Activated CD4-positive, CD25-positive, alpha-beta regulatory T cell treated with anti-CD3 and anti-CD28 coated beads, Interleukin-2, amount 50 U/mL, for 24 hours (primary cell): ENCODE data around the gene ENTPD8.
"Not testable (repeated sequence)": the region's sequence is repeated elsewhere in the genome, so short reads cannot be mapped to it uniquely, and the experiment has no call there.

Source experiments
- ATAC-seq, 2 donors: fragments of 150-1000 bp; cut with Tn5 transposase; one replicate each; pipeline ENCODE4 v1.10.0; 2021; ENCODE audit warnings: mild to moderate bottlenecking in 1 of 2, moderate library complexity in 1 of 2

ENTPD8 gene

DNA sequence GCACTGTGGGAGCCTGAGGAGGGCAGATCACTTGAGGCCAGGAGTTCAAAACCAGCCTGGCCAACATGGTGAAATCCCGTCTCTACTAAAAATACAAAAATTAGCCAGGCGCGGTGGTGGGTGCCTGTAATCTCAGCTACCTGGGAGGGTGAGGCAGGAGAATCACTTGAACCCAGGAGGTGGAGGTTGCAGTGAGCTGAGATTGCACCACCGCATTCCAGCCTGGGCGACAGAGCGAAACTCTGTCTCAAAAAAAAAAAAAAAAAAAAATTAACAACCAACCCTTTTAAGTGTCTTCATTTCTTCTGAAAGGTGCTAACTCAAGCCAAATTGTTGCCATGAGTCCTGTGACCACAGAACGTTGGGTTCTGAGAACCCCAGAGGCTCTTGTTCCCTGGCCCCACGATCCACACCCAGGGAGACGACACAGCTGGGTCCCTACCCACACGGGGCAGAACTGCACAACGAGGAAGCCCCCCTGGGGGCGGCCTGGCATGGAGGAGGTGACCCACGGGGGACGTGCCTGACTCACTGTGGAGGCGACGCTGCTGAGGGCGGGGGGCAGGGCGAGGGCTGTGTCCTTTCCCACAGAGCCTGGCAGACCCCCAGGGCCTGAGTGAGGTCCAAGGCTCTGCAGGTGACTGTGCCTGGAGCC lies 30.8 kb downstream of the ENTPD8 start:
- ATAC-seq: not testable (repeated sequence)

DNA sequence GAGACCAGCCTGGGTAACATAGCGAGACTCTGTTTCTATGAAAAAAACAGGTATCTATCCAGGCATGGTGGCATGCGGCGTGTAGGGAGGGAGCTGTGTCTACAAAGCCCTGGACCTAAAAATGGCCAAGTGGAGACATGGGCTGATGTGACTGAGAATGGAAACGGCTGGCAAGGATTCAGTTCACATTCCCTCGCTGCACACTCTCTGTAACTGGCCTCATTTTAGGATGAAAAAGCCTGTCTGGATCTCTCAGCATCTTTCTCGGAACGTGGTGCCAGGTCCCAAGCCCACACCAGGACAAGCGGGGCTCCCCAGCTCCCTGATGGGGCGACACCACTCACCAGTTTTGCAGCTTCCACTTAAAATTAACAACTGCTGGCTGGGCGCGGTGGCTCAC lies 31.6 kb downstream of the ENTPD8 start:
- no peak for ATAC-seq

- ATAC-seq: no peak
These were observed 32.3 kb downstream of the ENTPD8 start for GRCh38 chr9:137408651-137409405.

- no peak for ATAC-seq
These were observed 33.4 kb downstream of the ENTPD8 start for GRCh38 chr9:137407590-137408300.

DNA sequence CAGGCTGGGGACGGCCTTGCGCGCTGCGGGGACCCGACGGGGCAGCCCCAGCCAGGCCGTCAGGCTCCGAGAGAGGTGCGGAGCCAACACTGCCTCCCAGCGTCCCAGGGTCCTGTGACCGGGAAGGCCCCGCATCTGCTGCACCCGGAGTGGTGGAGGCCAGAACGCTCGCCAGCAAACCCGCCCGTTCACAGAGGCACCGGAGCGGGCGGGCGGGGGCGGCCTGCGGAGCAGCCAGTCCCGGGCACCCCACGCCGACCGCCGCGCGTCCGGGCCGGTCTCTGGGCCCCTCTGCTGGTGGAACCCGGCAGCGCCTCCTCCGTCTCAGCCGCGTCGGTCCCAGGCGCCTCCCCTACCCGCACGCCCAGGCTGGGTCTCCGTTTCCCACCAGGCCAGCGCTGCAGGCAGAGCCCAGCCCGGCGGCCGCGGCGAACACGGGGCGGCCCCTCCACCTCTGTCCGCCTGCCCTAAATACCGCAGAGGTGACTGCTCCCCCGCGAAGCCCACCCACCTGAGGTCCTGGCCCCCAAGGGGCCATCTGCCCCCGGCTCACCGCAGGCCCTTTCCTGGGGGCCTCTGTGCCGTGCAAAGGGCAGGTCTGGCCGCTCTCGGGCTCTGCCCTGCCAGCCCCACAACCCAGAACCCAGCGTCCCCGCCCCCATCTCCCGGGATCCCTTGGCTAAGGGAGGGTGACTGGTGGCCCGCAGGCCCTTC lies 34.1 kb downstream of the ENTPD8 start:
- ATAC-seq: peak; percentile 88 to 95

DNA sequence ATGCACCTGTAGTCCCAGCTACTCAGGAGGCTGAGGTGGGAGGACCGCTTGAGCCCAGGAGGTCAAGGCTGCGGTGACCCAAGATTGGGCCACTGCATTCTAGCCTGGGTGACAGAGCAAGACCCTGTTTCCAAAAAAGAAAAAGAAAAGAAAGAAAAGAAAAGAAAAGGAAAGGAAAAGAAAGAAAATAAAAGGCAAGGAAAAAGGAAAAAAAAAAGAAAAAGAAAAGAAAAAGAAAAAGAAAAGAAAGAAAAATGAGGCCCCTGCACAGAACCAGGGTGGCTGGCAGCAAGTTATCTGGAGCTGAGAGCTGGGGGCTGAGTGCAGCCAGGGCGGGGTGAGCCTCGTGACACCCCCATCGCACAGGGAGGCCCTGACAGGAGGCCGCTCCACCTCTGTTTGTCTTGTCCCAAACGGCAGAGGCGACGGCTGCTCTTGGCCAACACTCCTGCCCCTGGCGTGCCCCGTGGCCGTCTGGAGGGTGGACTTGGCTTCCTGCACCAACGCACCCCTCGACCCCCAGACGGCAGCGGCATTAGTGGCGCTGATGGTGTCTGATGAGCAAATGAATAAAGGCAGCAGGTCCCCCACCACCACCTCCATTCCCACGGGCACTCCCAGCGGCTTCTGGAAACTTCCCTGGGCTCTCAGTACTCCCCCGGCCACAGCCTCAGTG lies 34.9 kb downstream of the ENTPD8 start:
- ATAC-seq: no peak

DNA sequence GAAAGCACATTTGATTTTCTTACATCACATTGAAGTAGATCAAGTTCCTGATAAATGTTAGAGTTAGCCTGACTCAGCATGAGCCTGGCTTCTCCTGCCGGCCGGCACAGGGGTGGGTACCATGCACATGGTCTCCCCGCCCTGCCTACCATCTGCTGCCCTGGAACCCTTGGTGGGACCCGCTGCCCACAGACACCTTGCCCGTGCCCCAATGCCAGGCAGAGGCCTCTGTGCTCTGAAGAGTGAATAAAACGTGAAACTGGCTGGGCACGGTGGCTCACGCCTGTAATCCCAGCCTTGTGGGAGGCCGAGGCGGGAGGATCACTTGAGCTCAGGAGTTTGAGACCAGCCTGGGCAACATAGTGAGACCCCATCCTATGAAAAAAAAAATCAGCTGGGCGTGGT lies 35.5 kb downstream of the ENTPD8 start:
- ATAC-seq: no peak

- no peak for ATAC-seq
These were observed 36.1 kb downstream of the ENTPD8 start for GRCh38 chr9:137404961-137405567.

GRCh38 chr9:137403269-137403668 lies 37.9 kb downstream of the ENTPD8 start:
- ATAC-seq: no peak

DNA sequence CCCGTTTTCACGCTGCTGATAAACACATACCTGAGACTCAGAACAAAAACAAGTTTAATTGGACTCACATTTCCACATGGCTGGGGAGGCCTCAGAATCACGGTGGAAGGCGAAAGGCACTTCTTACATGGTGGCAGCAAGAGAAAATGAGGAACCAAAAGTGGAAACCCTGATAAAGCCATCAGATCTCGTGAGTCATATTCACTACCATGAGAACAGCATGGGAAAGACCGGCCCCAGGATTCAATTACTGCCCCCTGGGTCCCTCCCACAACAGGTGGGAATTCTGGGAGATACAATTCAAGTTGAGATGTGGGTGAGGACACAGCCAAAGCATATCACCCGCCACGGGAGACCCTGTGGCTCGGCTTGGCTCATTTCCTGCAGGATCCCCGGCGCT lies 38.4 kb downstream of the ENTPD8 start:
- no peak for ATAC-seq

- no peak for ATAC-seq
These were observed 42.3 kb downstream of the ENTPD8 start for GRCh38 chr9:137398561-137399468.

GRCh38 chr9:137397675-137398423 lies 43.3 kb downstream of the ENTPD8 start:
- ATAC-seq: peak; percentile 95 to 98

DNA sequence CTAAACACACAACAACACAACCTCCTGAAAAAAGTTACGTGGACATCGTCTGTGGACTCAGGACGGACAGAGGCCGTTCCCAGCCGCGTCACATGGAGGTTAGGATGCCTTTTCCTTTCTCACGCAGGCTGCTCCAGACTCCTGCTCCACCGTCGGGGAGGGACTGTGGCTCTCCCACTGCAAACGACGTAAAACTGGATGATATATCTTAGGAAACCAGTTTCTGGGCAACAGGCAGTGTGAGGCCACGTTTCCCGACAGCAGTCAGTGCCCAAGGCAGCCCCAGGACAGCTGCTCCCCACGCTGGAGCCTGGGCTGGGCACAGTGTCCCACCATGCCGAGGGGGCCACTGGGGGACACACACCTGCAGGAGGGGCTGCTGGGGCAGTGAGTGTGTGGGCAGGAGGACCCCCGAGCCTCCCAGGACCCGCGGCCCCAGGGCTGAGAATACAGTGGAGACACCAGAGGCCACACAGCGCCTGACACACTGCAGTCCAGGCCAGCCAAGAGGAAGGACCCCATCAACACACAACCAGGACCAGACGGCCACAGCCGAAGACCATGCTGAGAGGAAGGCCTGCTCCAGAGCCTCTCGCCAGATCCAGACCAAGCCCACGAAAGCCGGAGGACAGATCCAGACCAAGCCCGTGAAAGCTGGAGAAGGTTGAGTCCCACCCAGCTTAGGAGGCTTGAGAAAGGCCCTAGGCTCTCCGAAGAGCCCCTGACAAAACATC lies 44.4 kb downstream of the ENTPD8 start:
- ATAC-seq: no peak

DNA sequence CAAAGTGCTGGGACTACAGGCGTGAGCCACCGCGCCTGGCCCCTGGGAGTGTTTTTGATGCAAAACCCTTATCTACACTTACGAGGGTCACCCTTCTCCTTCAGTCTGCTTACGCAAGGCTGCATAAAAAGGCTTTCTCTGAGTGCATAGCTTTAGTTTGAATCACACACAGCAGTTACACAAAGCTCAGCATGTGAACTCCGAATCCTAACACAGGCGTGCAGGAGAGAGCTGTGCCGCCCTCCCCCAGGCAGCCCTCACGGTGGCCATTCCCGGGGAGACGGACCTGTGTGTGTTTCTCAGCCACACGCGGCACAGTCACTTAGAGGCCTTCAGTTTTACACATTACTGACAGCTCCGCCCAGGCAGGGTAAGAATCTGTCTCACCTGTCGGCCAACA lies 44.9 kb downstream of the ENTPD8 start:
- no peak for ATAC-seq

GRCh38 chr9:137395666-137396010 lies 45.5 kb downstream of the ENTPD8 start:
- ATAC-seq: no peak

DNA sequence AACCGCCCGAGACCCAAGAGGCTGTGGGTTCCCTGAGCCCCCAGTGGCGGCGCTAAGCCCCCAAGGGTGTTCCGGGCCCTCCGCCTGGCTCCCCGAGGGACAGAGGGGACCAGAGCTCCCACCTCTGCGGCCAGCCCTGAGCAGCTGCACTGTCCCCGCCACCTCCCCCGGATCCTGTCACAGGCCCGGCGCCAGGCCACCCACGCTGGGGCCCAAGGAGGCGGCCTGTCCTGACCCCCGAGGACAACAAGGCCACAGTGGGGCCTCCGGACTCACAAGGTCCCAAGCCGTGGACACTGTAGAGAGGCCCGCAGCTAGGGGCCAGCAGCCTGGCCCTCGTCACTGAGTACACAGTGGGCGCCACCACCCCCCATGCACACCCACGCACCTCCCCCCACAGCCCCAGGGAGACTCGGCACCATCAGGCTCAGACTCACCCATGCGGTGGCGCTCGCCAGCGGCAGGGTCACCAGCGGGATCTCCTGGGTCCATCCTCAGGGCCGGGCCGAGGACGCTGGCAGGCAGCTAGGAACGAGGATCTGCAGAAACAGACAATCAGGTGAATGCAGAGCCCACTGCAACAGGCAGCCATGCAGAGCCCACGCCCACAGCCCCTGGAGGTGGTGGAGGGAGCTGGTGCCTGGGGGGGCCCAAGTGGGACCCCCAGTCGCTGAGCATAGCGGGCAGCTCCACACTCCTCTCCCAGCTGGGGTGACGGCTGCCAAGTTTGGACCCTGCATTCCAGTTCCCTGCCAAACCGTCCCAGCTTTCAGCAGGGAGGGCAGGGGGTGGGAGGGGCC lies 46.1 kb downstream of the ENTPD8 start:
- ATAC-seq: no peak

GRCh38 chr9:137393176-137394150 lies 47.7 kb downstream of the ENTPD8 start:
- ATAC-seq: no peak
